Measurements from ENCODE around the gene RNF19B. TPM values are rescaled to one million over a fixed set of nuclear protein-coding genes. Genes with fewer than 3 reads are reported as not detected.

Gene RNF19B
- total and polyA plus RNA-seq, 2 of the 8 experiments (the other 6 are each of a cell fraction or from before 2014, with no cell fraction given) = 9.2 to 11.2 TPM

GRCh38 chr1:32947669-32948389, 16.8 kb downstream of the RNF19B start:
- no peak overlapping the region for H2BK120ac ChIP-seq (replicated peaks; ENCODE audit: low read depth, low read length)
- no peak overlapping the region for H3K18ac ChIP-seq (ENCODE audit: extremely low read depth, low read length)
- POLR2A ChIA-PET (ENCODE audit: partially characterized antibody) = interaction anchor here (1.6 kb wide), 1 partner anchor 33 kb away, joined by 4 read pairs; no protein-coding TSS in a partner anchor
- H2AK5ac ChIP-seq (ENCODE audit: low read depth, low read length) = no peak overlapping the region
- H4K91ac ChIP-seq (replicated peaks; ENCODE audit: insufficient read length, low read length) = no peak overlapping the region
- DNase-seq (ENCODE audit: low read depth in 1 of 2, low spot score in 2 of 2) (no peak), FAIRE-seq (no peak)
- no peaks in the 10 kb centered on the region for H3K23me2 ChIP-seq (ENCODE audit: low read depth, low read length)
- no peak overlapping the region for H3K4me2 ChIP-seq (ENCODE audit: insufficient read depth in 1 of 2, low read depth in 2 of 2, low read length in 2 of 2)
- no peak overlapping the region for H3K23ac ChIP-seq (ENCODE audit: insufficient read length)
- peaks cover 0 to 2% of the 10 kb centered on the region in 2 experiments for H4K20me1 ChIP-seq (replicated peaks in 1 of 2; ENCODE audit: control insufficient read depth in 1 of 2, insufficient read depth in 2 of 2, low read length in 2 of 2)
- no peak overlapping the region; the same call in 1 of the 2 replicates for H4K8ac ChIP-seq (ENCODE audit: extremely low read depth, insufficient read depth, low read length)
- no peak overlapping the region for H3K56ac ChIP-seq (replicated peaks; ENCODE audit: insufficient read length, low read depth, low read length)
- no peak overlapping the region for H3K9ac ChIP-seq (replicated peaks in 1 of 4; ENCODE audit: extremely low read depth in 1 of 4, low read depth in 3 of 4, low read length in 3 of 4)
- no peaks in the 10 kb centered on the region for H3K27me3 ChIP-seq (replicated peaks in 1 of 4; ENCODE audit: control insufficient read depth in 3 of 4, extremely low read depth in 1 of 4, insufficient read depth in 3 of 4, low read length in 3 of 4)
- no peaks in the 10 kb centered on the region for H3K79me2 ChIP-seq (ENCODE audit: control insufficient read depth in 1 of 2, insufficient read depth in 2 of 2, low read length in 2 of 2)
- H2AFZ ChIP-seq (ENCODE audit: low read length) = no peak overlapping the region
- no peak overlapping the region for H3K4ac ChIP-seq (replicated peaks; ENCODE audit: insufficient read length, low read depth, low read length)
- no peaks in the 10 kb centered on the region; the same call in 1 of the 2 replicates for H3K79me1 ChIP-seq (ENCODE audit: low read depth, low read length)
- no peak overlapping the region for H2BK15ac ChIP-seq (ENCODE audit: low read length)
- H2BK20ac ChIP-seq (ENCODE audit: low read length) = no peak overlapping the region
- no peak overlapping the region for H2BK5ac ChIP-seq (ENCODE audit: low read depth, low read length)
- no peak overlapping the region for H2BK12ac ChIP-seq (ENCODE audit: low read depth, low read length)
- no peak overlapping the region for H3K27ac ChIP-seq (ENCODE audit: low read depth, low read length)
- no peak for TF ChIP-seq FOSL1 (IDR thresholded peaks at IDR 0.05; ENCODE audit: insufficient read depth, low read depth, low read length)
- H4K5ac ChIP-seq (ENCODE audit: insufficient read length, low read depth, low read length) = no peak overlapping the region
- peaks cover 0 to 9% (median 4%) of the 10 kb centered on the region in 4 experiments; a peak in 5 of 8 replicates for H3K36me3 ChIP-seq (ENCODE audit: control insufficient read depth in 2 of 4, insufficient read depth in 4 of 4, low read length in 3 of 4)
- H3K9me3 ChIP-seq (ENCODE audit: insufficient read depth in 2 of 2, low read depth in 1 of 2, low read length in 1 of 2) = no peaks in the 10 kb centered on the region
- H3K4me3 ChIP-seq (ENCODE audit: extremely low read depth in 1 of 4, insufficient read depth in 2 of 4, low read depth in 3 of 4, low read length in 4 of 4) = no peak overlapping the region
- no peaks in the 10 kb centered on the region for H3K4me1 ChIP-seq (replicated peaks in 1 of 4; ENCODE audit: control insufficient read depth in 3 of 4, insufficient read depth in 4 of 4, low read length in 3 of 4)
- 90% methylated on average over 6 of the region's 6 CpGs; no CpG with 5 or more reads in 1 of the 2 experiments for WGBS, 2 experiments (ENCODE audit: extremely low coverage in 1 of 2, insufficient coverage in 1 of 2, insufficient read length in 1 of 2, insufficient replicate concordance in 2 of 2, low coverage in 1 of 2, low lambda C conversion rate in 2 of 2, missing lambda C conversion rate in 1 of 2)
- H3K14ac ChIP-seq (ENCODE audit: insufficient read length) = no peak overlapping the region
- CTCF ChIA-PET (ENCODE audit: partially characterized antibody) = interaction anchor here (0.5 to 2.3 kb wide), 2 partner anchors 14 to 1653 kb away, joined by 3 to 9 read pairs; no protein-coding TSS in a partner anchor
